ENCODE measurements around the gene KCMF1. TPM values are rescaled to one million over a fixed set of nuclear protein-coding genes. Genes with fewer than 3 reads are reported as not detected.

KCMF1 gene
- total RNA-seq, 1 experiment from 2014 or later = 97.8 TPM

DNA sequence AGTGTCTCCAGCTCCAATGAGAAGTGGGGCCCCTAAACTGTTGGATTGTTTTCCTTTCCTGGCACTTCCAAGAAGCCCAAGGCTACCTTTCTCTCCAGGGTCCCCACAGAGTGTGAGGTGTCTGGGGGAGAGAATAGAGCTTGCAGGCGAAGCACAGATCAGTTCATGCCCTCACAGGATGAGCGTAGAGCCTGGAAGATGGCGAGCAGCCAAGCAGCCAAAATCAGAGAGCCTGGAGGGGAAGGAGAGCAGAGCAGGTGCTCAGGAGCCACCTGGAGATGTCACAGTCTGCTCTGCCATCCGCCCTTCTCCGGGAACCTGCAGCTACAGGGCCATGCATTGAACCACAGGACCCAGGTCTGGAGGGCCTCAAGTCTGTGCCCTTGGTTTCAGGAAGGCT, 107.6 kb downstream of the KCMF1 start:
- Histone ChIP-seq H3K36me3 (ENCODE audit: low read depth) (no peaks in the 10 kb centered on the region), H3K4me3 (no peak overlapping the region), H3K79me2 (ENCODE audit: low read depth) (no peaks in the 10 kb centered on the region), H3K4me2 (no peak overlapping the region), H3K9me3 (ENCODE audit: insufficient read depth, low read depth) (no peaks in the 10 kb centered on the region), H4K20me1 (ENCODE audit: insufficient read depth) (no peaks in the 10 kb centered on the region), H3K4me1 (replicated peaks; ENCODE audit: insufficient read depth) (no peaks in the 10 kb centered on the region), H3K9me2 (ENCODE audit: insufficient read depth) (no peaks in the 10 kb centered on the region), H3K27me3 (ENCODE audit: insufficient read depth, low read depth) (no peaks in the 10 kb centered on the region), H3K27ac (no peak overlapping the region), H3F3A (ENCODE audit: insufficient read depth, low read depth) (no peaks in the 10 kb centered on the region), H2AFZ (no peak overlapping the region)
- ChIA-PET CTCF (no interaction called here), POLR2A (ENCODE audit: unreplicated experiment) (no interaction called here)
- BruUV-seq (replicated peaks) = no TSS peak
- no peak for DNase-seq
- intact Hi-C loops (cut with micrococcal nuclease; ENCODE audit: unreplicated experiment) = no loop called here
- no peak for TF ChIP-seq EZH2 (IDR thresholded peaks at IDR 0.05; ENCODE audit: low read depth)
- TF ChIP-seq, protein P1, sequence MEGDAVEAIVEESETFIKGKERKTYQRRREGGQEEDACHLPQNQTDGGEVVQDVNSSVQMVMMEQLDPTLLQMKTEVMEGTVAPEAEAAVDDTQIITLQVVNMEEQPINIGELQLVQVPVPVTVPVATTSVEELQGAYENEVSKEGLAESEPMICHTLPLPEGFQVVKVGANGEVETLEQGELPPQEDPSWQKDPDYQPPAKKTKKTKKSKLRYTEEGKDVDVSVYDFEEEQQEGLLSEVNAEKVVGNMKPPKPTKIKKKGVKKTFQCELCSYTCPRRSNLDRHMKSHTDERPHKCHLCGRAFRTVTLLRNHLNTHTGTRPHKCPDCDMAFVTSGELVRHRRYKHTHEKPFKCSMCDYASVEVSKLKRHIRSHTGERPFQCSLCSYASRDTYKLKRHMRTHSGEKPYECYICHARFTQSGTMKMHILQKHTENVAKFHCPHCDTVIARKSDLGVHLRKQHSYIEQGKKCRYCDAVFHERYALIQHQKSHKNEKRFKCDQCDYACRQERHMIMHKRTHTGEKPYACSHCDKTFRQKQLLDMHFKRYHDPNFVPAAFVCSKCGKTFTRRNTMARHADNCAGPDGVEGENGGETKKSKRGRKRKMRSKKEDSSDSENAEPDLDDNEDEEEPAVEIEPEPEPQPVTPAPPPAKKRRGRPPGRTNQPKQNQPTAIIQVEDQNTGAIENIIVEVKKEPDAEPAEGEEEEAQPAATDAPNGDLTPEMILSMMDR (conservative IDR thresholded peaks at IDR 0.05) = no peak

DNA sequence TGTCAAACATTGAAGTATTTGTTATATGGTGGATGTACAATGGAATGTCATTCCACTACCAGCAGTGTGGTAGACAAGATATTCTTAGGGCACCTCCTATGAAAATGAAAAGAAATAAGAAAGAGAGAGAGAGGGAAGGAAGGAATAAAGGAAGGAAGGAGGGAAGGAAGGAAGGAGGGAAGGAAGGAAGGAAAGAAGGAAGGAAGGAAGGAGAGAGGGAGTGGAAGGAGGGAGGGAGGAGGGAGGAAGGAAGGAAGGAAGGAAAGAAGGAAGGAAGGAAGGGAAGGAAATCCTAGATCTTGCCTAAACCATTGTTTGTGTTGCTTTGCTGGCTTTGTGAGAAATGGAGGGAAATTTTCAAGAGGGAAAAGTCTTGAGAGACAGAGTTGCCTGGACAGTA, 112.1 kb downstream of the KCMF1 start:
- H3K27me3 ChIP-seq (ENCODE audit: insufficient read depth, low read depth) = peaks cover 8% of the 10 kb centered on the region; the same call in 1 of the 2 replicates
- no peak for DNase-seq
- H3K9me3 ChIP-seq (ENCODE audit: insufficient read depth, low read depth) = no peaks in the 10 kb centered on the region
- H3K36me3 ChIP-seq (ENCODE audit: low read depth) = no peaks in the 10 kb centered on the region
- no peak overlapping the region for H3K4me2 ChIP-seq
- H3K9me2 ChIP-seq (ENCODE audit: insufficient read depth) = no peaks in the 10 kb centered on the region
- H3K4me1 ChIP-seq (replicated peaks; ENCODE audit: insufficient read depth) = no peaks in the 10 kb centered on the region
- ChIA-PET CTCF (no interaction called here), POLR2A (ENCODE audit: unreplicated experiment) (no interaction called here)
- H2AFZ ChIP-seq = no peak overlapping the region
- no peaks in the 10 kb centered on the region for H4K20me1 ChIP-seq (ENCODE audit: insufficient read depth)
- TF ChIP-seq EZH2 (IDR thresholded peaks at IDR 0.05; ENCODE audit: low read depth) = no peak
- TF ChIP-seq, protein P1 (conservative IDR thresholded peaks at IDR 0.05) = no peak
- H3F3A ChIP-seq (ENCODE audit: insufficient read depth, low read depth) = no peaks in the 10 kb centered on the region
- H3K4me3 ChIP-seq = no peak overlapping the region
- H3K79me2 ChIP-seq (ENCODE audit: low read depth) = no peaks in the 10 kb centered on the region
- intact Hi-C loops (cut with micrococcal nuclease; ENCODE audit: unreplicated experiment) = no loop called here
- no TSS peak for BruUV-seq (replicated peaks)
- no peak overlapping the region for H3K27ac ChIP-seq

DNA sequence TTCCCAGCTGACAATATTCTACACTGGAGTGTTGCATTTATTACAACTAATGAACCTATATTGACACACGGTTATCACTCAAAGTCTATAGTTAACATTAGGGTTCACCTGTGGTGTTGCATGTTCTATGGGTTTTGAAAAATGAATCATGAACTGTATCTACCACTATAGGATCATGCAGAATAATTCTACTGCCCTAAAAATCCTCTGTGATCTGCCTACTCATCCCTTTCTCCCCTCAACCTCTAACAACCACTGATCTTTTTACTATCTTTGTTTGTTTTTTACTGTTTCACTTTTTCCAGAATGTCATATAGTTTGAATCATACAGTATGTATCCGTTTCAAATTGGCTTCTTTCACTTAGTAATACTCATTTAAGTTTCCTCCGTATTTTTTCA, 114.6 kb downstream of the KCMF1 start:
- no peak overlapping the region for H3K27ac ChIP-seq
- H3K4me1 ChIP-seq (replicated peaks; ENCODE audit: insufficient read depth) = no peaks in the 10 kb centered on the region
- ChIA-PET POLR2A (ENCODE audit: unreplicated experiment) (interaction anchor here (0.7 kb wide), 1 partner anchor 29 kb away, joined by 8 read pairs; no protein-coding TSS in a partner anchor), CTCF (no interaction called here)
- no peak overlapping the region for H2AFZ ChIP-seq
- H3K79me2 ChIP-seq (ENCODE audit: low read depth) = no peaks in the 10 kb centered on the region
- BruUV-seq (replicated peaks) = no TSS peak
- peaks cover 8% of the 10 kb centered on the region; the same call in 1 of the 2 replicates for H3K27me3 ChIP-seq (ENCODE audit: insufficient read depth, low read depth)
- intact Hi-C loops (cut with micrococcal nuclease; ENCODE audit: unreplicated experiment) = no loop called here
- no peaks in the 10 kb centered on the region for H4K20me1 ChIP-seq (ENCODE audit: insufficient read depth)
- no peaks in the 10 kb centered on the region for H3K9me2 ChIP-seq (ENCODE audit: insufficient read depth)
- no peaks in the 10 kb centered on the region for H3K9me3 ChIP-seq (ENCODE audit: insufficient read depth, low read depth)
- no peak overlapping the region for H3K4me3 ChIP-seq
- TF ChIP-seq, protein P1 (conservative IDR thresholded peaks at IDR 0.05) = no peak
- no peak for TF ChIP-seq EZH2 (IDR thresholded peaks at IDR 0.05; ENCODE audit: low read depth)
- no peak overlapping the region for H3K4me2 ChIP-seq
- H3F3A ChIP-seq (ENCODE audit: insufficient read depth, low read depth) = no peaks in the 10 kb centered on the region
- no peak for DNase-seq
- no peaks in the 10 kb centered on the region for H3K36me3 ChIP-seq (ENCODE audit: low read depth)
